IMR-90 (cell line): ENCODE data around the gene TTC28. TPM values are rescaled to one million over a fixed set of nuclear protein-coding genes. Genes with fewer than 3 reads are reported as not detected.

Experiments used
- ATAC-seq: fragments of 200-7000 bp; cut with Tn5 transposase; 2 replicates; pipeline ENCODE4 v1.9.1; 2020; ENCODE audit warnings: low read depth, mild to moderate bottlenecking, moderate library complexity
- BruUV-seq: library from RNA; stranded (reverse); fragments of 400-500 nt; replicated peaks from 2 replicates; lab custom pipeline; 2021; lab: Mats Ljungman, UMichigan
- CTCF ChIA-PET: fragments of 300-600 bp; formaldehyde crosslinking; extraction: SDS; loops from one replicate; lab custom pipeline; 2021; ENCODE audit warnings: antibody characterized with exemption; lab: Yijun Ruan, JAX
- POLR2A ChIA-PET: fragments of 300-600 bp; sonication (Branson Sonifier 250); formaldehyde crosslinking; loops from one replicate; lab custom pipeline; 2022; ENCODE audit warnings: antibody characterized with exemption; ENCODE audit not compliant: unreplicated experiment; lab: Charles Lee
- DNase-seq: peaks from one replicate; pipeline ENCODE4 v3.0.0; 2013
- H2AFZ ChIP-seq: replicated peaks from 2 replicates; pipeline ENCODE3; 2013; ENCODE audit warnings: low read length, mild to moderate bottlenecking; ENCODE audit not compliant: poor library complexity
- H2AK5ac ChIP-seq: 2 replicates; pipeline ENCODE4 v1.6.1; 2013; ENCODE audit warnings: low read depth, low read length, inconsistent platforms
- H2AK9ac ChIP-seq: replicated peaks from 2 replicates; pipeline ENCODE3; 2013; ENCODE audit warnings: mild to moderate bottlenecking, low read depth, low read length, moderate library complexity; ENCODE audit not compliant: poor library complexity
- H2BK120ac ChIP-seq: 2 replicates; pipeline ENCODE4 v1.6.1; 2013; ENCODE audit warnings: low read depth, low read length, inconsistent platforms
- H2BK15ac ChIP-seq: 3 replicates; pipeline ENCODE4 v1.6.1; 2013; ENCODE audit warnings: low read depth, low read length, inconsistent platforms
- H2BK20ac ChIP-seq: 2 replicates; pipeline ENCODE4 v1.6.1; 2013; ENCODE audit warnings: low read depth, mild to moderate bottlenecking, inconsistent platforms, low read length, moderate library complexity
- H2BK5ac ChIP-seq: 2 replicates; pipeline ENCODE4 v1.6.1; 2013; ENCODE audit warnings: mild to moderate bottlenecking, low read depth, low read length, inconsistent platforms; ENCODE audit not compliant: poor library complexity, severe bottlenecking
- H3K14ac ChIP-seq: replicated peaks from 2 replicates; pipeline ENCODE4 v1.6.1; 2013; ENCODE audit warnings: low read depth, low read length, inconsistent platforms
- H3K18ac ChIP-seq: 2 replicates; pipeline ENCODE4 v1.6.1; 2013; ENCODE audit warnings: low read depth, low read length, control low read depth
- H3K23ac ChIP-seq: 2 replicates; pipeline ENCODE4 v1.6.1; 2013; ENCODE audit warnings: low read depth, low read length, inconsistent platforms
- H3K27ac ChIP-seq: 2 replicates; pipeline ENCODE4 v1.5.1; 2013; ENCODE audit warnings: mild to moderate bottlenecking, control low read depth, low read length; ENCODE audit not compliant: insufficient read depth
- H3K27me3 ChIP-seq: 2 replicates; pipeline ENCODE4 v1.6.1; 2013; ENCODE audit warnings: low read length; ENCODE audit not compliant: control insufficient read depth, insufficient read depth
- H3K36me3 ChIP-seq: 2 replicates; pipeline ENCODE4 v1.6.1; 2013; ENCODE audit warnings: low read length, mixed read lengths; ENCODE audit not compliant: control insufficient read depth, insufficient read depth
- H3K4ac ChIP-seq: 2 replicates; pipeline ENCODE4 v1.6.1; 2013; ENCODE audit warnings: low read depth, low read length, inconsistent platforms
- H3K4me1 ChIP-seq: 2 replicates; pipeline ENCODE4 v1.6.1; 2013; ENCODE audit warnings: low read length, mixed read lengths; ENCODE audit not compliant: control insufficient read depth, insufficient read depth
- H3K4me2 ChIP-seq: 2 replicates; pipeline ENCODE4 v1.6.1; 2013; ENCODE audit warnings: low read depth, mild to moderate bottlenecking, control low read depth, low read length, moderate library complexity
- H3K4me3 ChIP-seq: 2 replicates; pipeline ENCODE4 v1.5.1; 2013; ENCODE audit warnings: low read depth, mild to moderate bottlenecking, control low read depth, low read length, moderate library complexity; ENCODE audit not compliant: insufficient read depth
- H3K56ac ChIP-seq: 2 replicates; pipeline ENCODE4 v1.6.1; 2013; ENCODE audit warnings: low read length, inconsistent platforms; ENCODE audit not compliant: insufficient read depth; ENCODE audit errors: extremely low read depth
- H3K79me1 ChIP-seq, 2 experiments: 2 replicates each; pipeline ENCODE4 v1.6.1; 2013; ENCODE audit warnings: low read length in 2 of 2, inconsistent platforms in 1 of 2, low read depth in 1 of 2
- H3K9ac ChIP-seq: 2 replicates; pipeline ENCODE4 v1.6.1; 2013; ENCODE audit warnings: low read depth, low read length, control low read depth
- H3K9me1 ChIP-seq: 2 replicates; pipeline ENCODE4 v1.6.1; 2013; ENCODE audit warnings: low read length, inconsistent platforms; ENCODE audit not compliant: insufficient read depth
- H3K9me3 ChIP-seq: 2 replicates; pipeline ENCODE4 v1.6.1; 2013; ENCODE audit warnings: low read length; ENCODE audit not compliant: control insufficient read depth, insufficient read depth
- H4K20me1 ChIP-seq: 2 replicates; pipeline ENCODE4 v1.6.1; 2013; ENCODE audit warnings: low read length, inconsistent platforms; ENCODE audit not compliant: insufficient read depth
- H4K5ac ChIP-seq: 2 replicates; pipeline ENCODE4 v1.6.1; 2013; ENCODE audit warnings: mild to moderate bottlenecking, low read depth, low read length, control low read depth
- H4K8ac ChIP-seq, 2 experiments: 2 replicates each; pipeline ENCODE4 v1.6.1; 2013; ENCODE audit warnings: low read depth in 2 of 2, low read length in 2 of 2, control low read depth in 1 of 2, inconsistent platforms in 1 of 2
- H4K91ac ChIP-seq: 2 replicates; pipeline ENCODE4 v1.6.1; 2013; ENCODE audit warnings: low read depth, low read length, inconsistent platforms; ENCODE audit not compliant: insufficient read depth
- BHLHE40 ChIP-seq: fragments of 150-350 bp; IDR thresholded peaks from 2 replicates; pipeline ENCODE4 v1.6.1; 2016; ENCODE audit warnings: mild to moderate bottlenecking, low read depth, low read length
- CEBPB ChIP-seq: IDR thresholded peaks from 2 replicates; pipeline ENCODE4 v1.6.1; 2012; ENCODE audit warnings: low read depth, low read length, improper control_type of control experiment
- CHD1 ChIP-seq: IDR thresholded peaks from 2 replicates; pipeline ENCODE4 v1.6.1; 2012; ENCODE audit warnings: low read depth, low read length, improper control_type of control experiment
- FOS ChIP-seq: fragments of 150-350 bp; IDR thresholded peaks from 2 replicates; pipeline ENCODE4 v1.6.1; 2016; ENCODE audit warnings: low read depth, low read length
- MAFK ChIP-seq: IDR thresholded peaks from 2 replicates; pipeline ENCODE4 v1.6.1; 2012; ENCODE audit warnings: low read depth, low read length, improper control_type of control experiment
- MAZ ChIP-seq: IDR thresholded peaks from 2 replicates; pipeline ENCODE4 v1.6.1; 2012; ENCODE audit warnings: low read depth, mild to moderate bottlenecking, low read length, improper control_type of control experiment, moderate library complexity, borderline replicate concordance
- MXI1 ChIP-seq: IDR thresholded peaks from 2 replicates; pipeline ENCODE4 v1.6.1; 2012; ENCODE audit warnings: low read depth, mild to moderate bottlenecking, low read length, moderate library complexity, borderline replicate concordance
- NFE2L2 ChIP-seq: fragments of 150-350 bp; IDR thresholded peaks from 2 replicates; pipeline ENCODE4 v1.6.1; 2016; ENCODE audit warnings: low read depth, mild to moderate bottlenecking, low read length
- POLR2A ChIP-seq: IDR thresholded peaks from 2 replicates; pipeline ENCODE4 v1.6.1; 2012; ENCODE audit warnings: mild to moderate bottlenecking, low read depth, low read length
- RAD21 ChIP-seq: IDR thresholded peaks from 2 replicates; pipeline ENCODE4 v1.6.1; 2012; ENCODE audit warnings: low read length, improper control_type of control experiment
- RCOR1 ChIP-seq: IDR thresholded peaks from 2 replicates; pipeline ENCODE4 v1.6.1; 2012; ENCODE audit warnings: mild to moderate bottlenecking, low read length, improper control_type of control experiment; ENCODE audit not compliant: insufficient replicate concordance
- RFX5 ChIP-seq: IDR thresholded peaks from 2 replicates; pipeline ENCODE4 v1.8.0; 2012; ENCODE audit warnings: low read depth, mild to moderate bottlenecking, low read length, moderate library complexity
- SMC3 ChIP-seq: fragments of 150-350 bp; IDR thresholded peaks from 2 replicates; pipeline ENCODE4 v1.6.1; 2016; ENCODE audit warnings: low read depth, mild to moderate bottlenecking, antibody characterized with exemption, low read length, moderate library complexity
- WGBS, 2 experiments: methylation state at CpG; one replicate each; pipeline versions ENCODE4 v1.1.5 to v1.1.7; 2013; ENCODE audit warnings: missing lambda C conversion rate in 2 of 2; ENCODE audit not compliant: insufficient read length in 1 of 2; ENCODE audit errors: extremely low coverage in 2 of 2; 5-methylcytosine and 5-hydroxymethylcytosine counted together
- dilution Hi-C: fragments of 300-500 bp; cut with HindIII; formaldehyde crosslinking; loops from one replicate; pipeline ENCODE4 v1.14.3; 2018; ENCODE audit warnings: low sequenced_read_pairs; ENCODE audit not compliant: unreplicated experiment
- in situ Hi-C: fragments of 300-500 bp; cut with MboI; formaldehyde crosslinking; loops from 3 replicates; pipeline ENCODE4 v1.14.3; 2019; ENCODE audit warnings: low sequenced_read_pairs, inconsistent platforms, mixed read lengths
- intact Hi-C: fragments of 100-400 bp; cut with micrococcal nuclease; formaldehyde crosslinking; loops from 2 replicates; pipeline ENCODE4 v1.10.0; 2022
- polyA plus RNA-seq, 3 experiments: library from polyadenylated mRNA; depleted of rRNA; stranded (reverse); fragments of >200 nt; gene quantifications; 2 replicates each; pipeline ENCODE4 v1.2.3, GENCODE V29; 2012; ENCODE audit warnings: low replicate concordance in 1 of 3
- total RNA-seq: library from RNA; depleted of rRNA; stranded (reverse); fragments of >200 nt; gene quantifications from 2 replicates; pipeline ENCODE4 v1.2.3, GENCODE V29; 2012
- TF ChIP-seq, protein P1 (sequence below): conservative IDR thresholded peaks from 2 replicates; pipeline ENCODE4 v1.5.1; 2012; ENCODE audit warnings: mild to moderate bottlenecking, low read depth, low read length, improper control_type of control experiment
- TF ChIP-seq, protein P2 (sequence below): fragments of 150-350 bp; IDR thresholded peaks from 2 replicates; pipeline ENCODE4 v1.6.1; 2017; ENCODE audit warnings: mild to moderate bottlenecking, antibody characterized with exemption, low read length, low read depth
- TF ChIP-seq, protein P3 (sequence below): fragments of 150-350 bp; IDR thresholded peaks from 2 replicates; pipeline ENCODE4 v1.6.1; 2016; ENCODE audit warnings: low read depth, mild to moderate bottlenecking, low read length, moderate library complexity, borderline replicate concordance

Gene TTC28
- total and polyA plus RNA-seq, 2 of the 4 experiments (the other 2 are of a cell fraction): 5.6 to 13.3 TPM

DNA sequence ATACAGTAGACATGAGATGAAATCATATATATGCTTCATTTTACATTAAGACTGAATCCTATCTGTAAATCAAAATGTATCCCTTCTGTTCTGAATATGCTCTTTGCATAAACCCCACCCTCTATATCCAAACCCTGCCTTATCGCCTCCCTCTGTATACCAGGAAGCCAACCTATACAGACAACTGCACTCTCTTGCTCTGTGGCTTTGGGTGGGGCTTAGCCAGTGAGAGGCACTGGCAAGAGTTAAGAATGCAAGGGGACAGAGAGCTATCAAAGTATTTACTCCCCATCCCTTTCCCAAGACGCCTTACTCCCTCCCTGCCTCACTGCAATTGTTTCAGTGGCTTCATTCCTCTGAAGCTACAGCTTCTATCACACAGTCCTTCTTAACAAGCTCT lies 309.8 kb downstream of the TTC28 start:
- no peaks in the 10 kb centered on the region for H3K9me3 ChIP-seq
- ATAC-seq (no peak), DNase-seq (no peak)
- no peak overlapping the region for H3K4ac ChIP-seq
- H2BK20ac ChIP-seq: no peak overlapping the region
- ChIA-PET CTCF (no interaction called here), POLR2A (no interaction called here)
- BruUV-seq: no TSS peak
- no peaks in the 10 kb centered on the region for H3K4me1 ChIP-seq
- H3K79me1 ChIP-seq: peaks cover 5 to 17% of the 10 kb centered on the region in 2 experiments; a peak in 3 of 4 replicates
- dilution Hi-C loops: no loop called here
- WGBS, 2 experiments: no CpG with 5 or more reads among the region's 2 CpGs
- no peak overlapping the region for H2BK120ac ChIP-seq
- intact Hi-C loops: no loop called here
- H4K5ac ChIP-seq: no peak overlapping the region
- H3K27ac ChIP-seq: no peak overlapping the region
- H3K23ac ChIP-seq: no peak overlapping the region
- H2AFZ ChIP-seq: no peak overlapping the region
- no peaks in the 10 kb centered on the region for H3K36me3 ChIP-seq
- in situ Hi-C loops: no loop called here
- H4K8ac ChIP-seq: no peak overlapping the region
- H3K4me2 ChIP-seq: no peak overlapping the region
- no peaks in the 10 kb centered on the region for H3K27me3 ChIP-seq
- H3K56ac ChIP-seq: no peak overlapping the region
- no peaks in the 10 kb centered on the region; the same call in 1 of the 2 replicates for H4K20me1 ChIP-seq
- no peak overlapping the region for H4K91ac ChIP-seq
- no peak overlapping the region for H2BK5ac ChIP-seq
- no peak overlapping the region for H2BK15ac ChIP-seq
- H3K14ac ChIP-seq: no peak overlapping the region
- no peak overlapping the region for H2AK5ac ChIP-seq
- no peak overlapping the region for H3K9ac ChIP-seq
- H3K9me1 ChIP-seq: no peaks in the 10 kb centered on the region
- H2AK9ac ChIP-seq: no peak overlapping the region
- H3K4me3 ChIP-seq: no peak overlapping the region
- TF ChIP-seq POLR2A (no peak), RCOR1 (no peak), MAZ (no peak), CHD1 (no peak), BHLHE40 (no peak), FOS (no peak), MXI1 (no peak), NFE2L2 (no peak), CEBPB (no peak), MAFK (no peak), RFX5 (no peak), RAD21 (no peak), SMC3 (no peak)
- TF ChIP-seq, protein P1, sequence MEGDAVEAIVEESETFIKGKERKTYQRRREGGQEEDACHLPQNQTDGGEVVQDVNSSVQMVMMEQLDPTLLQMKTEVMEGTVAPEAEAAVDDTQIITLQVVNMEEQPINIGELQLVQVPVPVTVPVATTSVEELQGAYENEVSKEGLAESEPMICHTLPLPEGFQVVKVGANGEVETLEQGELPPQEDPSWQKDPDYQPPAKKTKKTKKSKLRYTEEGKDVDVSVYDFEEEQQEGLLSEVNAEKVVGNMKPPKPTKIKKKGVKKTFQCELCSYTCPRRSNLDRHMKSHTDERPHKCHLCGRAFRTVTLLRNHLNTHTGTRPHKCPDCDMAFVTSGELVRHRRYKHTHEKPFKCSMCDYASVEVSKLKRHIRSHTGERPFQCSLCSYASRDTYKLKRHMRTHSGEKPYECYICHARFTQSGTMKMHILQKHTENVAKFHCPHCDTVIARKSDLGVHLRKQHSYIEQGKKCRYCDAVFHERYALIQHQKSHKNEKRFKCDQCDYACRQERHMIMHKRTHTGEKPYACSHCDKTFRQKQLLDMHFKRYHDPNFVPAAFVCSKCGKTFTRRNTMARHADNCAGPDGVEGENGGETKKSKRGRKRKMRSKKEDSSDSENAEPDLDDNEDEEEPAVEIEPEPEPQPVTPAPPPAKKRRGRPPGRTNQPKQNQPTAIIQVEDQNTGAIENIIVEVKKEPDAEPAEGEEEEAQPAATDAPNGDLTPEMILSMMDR: no peak
- TF ChIP-seq, protein P2, sequence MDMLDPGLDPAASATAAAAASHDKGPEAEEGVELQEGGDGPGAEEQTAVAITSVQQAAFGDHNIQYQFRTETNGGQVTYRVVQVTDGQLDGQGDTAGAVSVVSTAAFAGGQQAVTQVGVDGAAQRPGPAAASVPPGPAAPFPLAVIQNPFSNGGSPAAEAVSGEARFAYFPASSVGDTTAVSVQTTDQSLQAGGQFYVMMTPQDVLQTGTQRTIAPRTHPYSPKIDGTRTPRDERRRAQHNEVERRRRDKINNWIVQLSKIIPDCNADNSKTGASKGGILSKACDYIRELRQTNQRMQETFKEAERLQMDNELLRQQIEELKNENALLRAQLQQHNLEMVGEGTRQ: no peak
- TF ChIP-seq, protein P3, sequence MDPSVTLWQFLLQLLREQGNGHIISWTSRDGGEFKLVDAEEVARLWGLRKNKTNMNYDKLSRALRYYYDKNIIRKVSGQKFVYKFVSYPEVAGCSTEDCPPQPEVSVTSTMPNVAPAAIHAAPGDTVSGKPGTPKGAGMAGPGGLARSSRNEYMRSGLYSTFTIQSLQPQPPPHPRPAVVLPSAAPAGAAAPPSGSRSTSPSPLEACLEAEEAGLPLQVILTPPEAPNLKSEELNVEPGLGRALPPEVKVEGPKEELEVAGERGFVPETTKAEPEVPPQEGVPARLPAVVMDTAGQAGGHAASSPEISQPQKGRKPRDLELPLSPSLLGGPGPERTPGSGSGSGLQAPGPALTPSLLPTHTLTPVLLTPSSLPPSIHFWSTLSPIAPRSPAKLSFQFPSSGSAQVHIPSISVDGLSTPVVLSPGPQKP: no peak
- no peak overlapping the region for H3K18ac ChIP-seq
